Measurements from ENCODE around the gene TCF12.
"Not testable (repeated sequence)": the region's sequence is repeated elsewhere in the genome, so short reads cannot be mapped to it uniquely, and the experiment has no call there.

The TCF12 gene

GRCh38 chr15:56948764-56949101, 30.3 kb downstream of the TCF12 start:
- DNase-seq, result no peak

GRCh38 chr15:56950979-56951378, 32.5 kb downstream of the TCF12 start:
- DNase-seq, result no peak

GRCh38 chr15:56953790-56954189, 35.3 kb downstream of the TCF12 start:
- no peak for DNase-seq

GRCh38 chr15:56955011-56955410, 36.6 kb downstream of the TCF12 start:
- DNase-seq, result not testable (repeated sequence)

GRCh38 chr15:56956538-56956937, 38.1 kb downstream of the TCF12 start:
- no peak for DNase-seq

- no peak for DNase-seq
These were observed 39.5 kb downstream of the TCF12 start for GRCh38 chr15:56957812-56958406.

GRCh38 chr15:56959318-56959648, 40.8 kb downstream of the TCF12 start:
- no peak for DNase-seq

GRCh38 chr15:56960116-56960515, 41.7 kb downstream of the TCF12 start:
- no peak for DNase-seq

- no peak for DNase-seq
These were observed 44.7 kb downstream of the TCF12 start for GRCh38 chr15:56963126-56963525.

- no peak for DNase-seq
These were observed 45.3 kb downstream of the TCF12 start for GRCh38 chr15:56963710-56964109.

GRCh38 chr15:56964182-56964581, 45.7 kb downstream of the TCF12 start:
- no peak for DNase-seq

GRCh38 chr15:56965231-56966013, 47.0 kb downstream of the TCF12 start:
- no peak for DNase-seq

GRCh38 chr15:56967336-56967735, 48.9 kb downstream of the TCF12 start:
- DNase-seq, result no peak

- no peak for DNase-seq
These were observed 49.8 kb downstream of the TCF12 start for GRCh38 chr15:56968256-56968655.

- DNase-seq, result no peak
These were observed 50.4 kb downstream of the TCF12 start for GRCh38 chr15:56968821-56969220.

GRCh38 chr15:56969265-56969895, 50.9 kb downstream of the TCF12 start:
- DNase-seq, result no peak

- DNase-seq, result no peak
These were observed 53.1 kb downstream of the TCF12 start for GRCh38 chr15:56971571-56971970.

GRCh38 chr15:56972016-56972415, 53.6 kb downstream of the TCF12 start:
- no peak for DNase-seq

GRCh38 chr15:56972426-56972825, 54.0 kb downstream of the TCF12 start:
- DNase-seq, result no peak

- no peak for DNase-seq
These were observed 55.0 kb downstream of the TCF12 start for GRCh38 chr15:56973463-56973862.

GRCh38 chr15:56977232-56977631, 58.8 kb downstream of the TCF12 start:
- no peak for DNase-seq

GRCh38 chr15:56978898-56979662, 60.6 kb downstream of the TCF12 start:
- DNase-seq, result no peak

GRCh38 chr15:56980473-56980872, 62.0 kb downstream of the TCF12 start:
- no peak for DNase-seq

- DNase-seq, result no peak
These were observed 62.7 kb downstream of the TCF12 start for GRCh38 chr15:56981160-56981559.

Measured in CD4-positive, alpha-beta T cell treated with Interleukin-15 for 1 hour (primary cell).